Mucosa of descending colon (tissue), 3 donors: ENCODE data around the gene TBX1. TPM values are rescaled to one million over a fixed set of nuclear protein-coding genes. Genes with fewer than 3 reads are reported as not detected.
"Not testable (repeated sequence)": the region's sequence is repeated elsewhere in the genome, so short reads cannot be mapped to it uniquely, and the experiment has no call there.

Experiments used
- ATAC-seq: fragments of 200-7000 bp; cut with Tn5 transposase; one replicate; pipeline ENCODE4 v1.9.1; 2020; ENCODE audit warnings: mild to moderate bottlenecking, moderate library complexity
- DNase-seq, 3 donors: peaks; one replicate each; pipeline ENCODE4 v3.0.0-alpha.2; 2020
- H3K36me3 ChIP-seq: fragments of 200-600 bp; one replicate; pipeline ENCODE4 v1.8.0; 2021; ENCODE audit warnings: low read depth, mild to moderate bottlenecking
- H3K4me1 ChIP-seq: fragments of 200-600 bp; one replicate; pipeline ENCODE4 v1.8.0; 2021; ENCODE audit warnings: low read depth, mild to moderate bottlenecking
- H3K4me3 ChIP-seq: fragments of 200-600 bp; one replicate; pipeline ENCODE4 v1.8.0; 2021; ENCODE audit warnings: mild to moderate bottlenecking
- H3K9me3 ChIP-seq: fragments of 200-600 bp; one replicate; pipeline ENCODE4 v1.8.0; 2021; ENCODE audit warnings: mild to moderate bottlenecking
- CTCF ChIP-seq: fragments of 200-600 bp; IDR thresholded peaks from one replicate; pipeline ENCODE4 v1.8.0; 2022; ENCODE audit warnings: antibody characterized with exemption, mild to moderate bottlenecking
- intact Hi-C, 2 donors: fragments of 100-400 bp; cut with DNase I in 1 of 2; cut with micrococcal nuclease in 1 of 2; formaldehyde crosslinking; loops; one replicate each; pipeline versions ENCODE4 v1.11.0 to v1.11.1; 2022; cut with DNase I, micrococcal nuclease
- total RNA-seq, 3 donors: library from RNA; stranded (reverse); fragmentation: NEBNext Ultra II Directional in 2 of 3; extraction: Animal tissue kit (Norgen Biotek cat#: 25700) in 2 of 3; gene quantifications; one replicate each; pipeline versions ENCODE4 v1.2.1 to v1.2.4, GENCODE V29; 2021 to 2023
- donor health status: DM: no; HTN: no; CAD: no; lungs with moderate emphysema.
- donor health status: DM: no; HTN: no; CAD: no.
- donor health status: DM: no; HTN: yes; CAD: no.

The TBX1 gene
- total RNA-seq, 3 donors from 2014 or later = 0.90 to 4.1 (median 2.9) TPM

- Histone ChIP-seq H3K9me3 (no peaks in the 10 kb centered on the region), H3K36me3 (no peaks in the 10 kb centered on the region), H3K4me1 (peaks cover 13% of the 10 kb centered on the region), H3K4me3 (no peak overlapping the region)
- peak; percentile 50 for ATAC-seq
- TF ChIP-seq CTCF = no peak
- intact Hi-C loops = no loop called here
- DNase-seq = no peak
Measured at GRCh38 chr22:19723983-19724827, 36.4 kb upstream of the TBX1 start.

- H3K4me1 ChIP-seq = peaks cover 13% of the 10 kb centered on the region
- intact Hi-C loops = no loop called here
- H3K9me3 ChIP-seq = no peaks in the 10 kb centered on the region
- ATAC-seq (no peak), DNase-seq (no peak)
- no peaks in the 10 kb centered on the region for H3K36me3 ChIP-seq
- TF ChIP-seq CTCF = no peak
- H3K4me3 ChIP-seq = no peak overlapping the region
Measured at GRCh38 chr22:19724927-19725661, 35.5 kb upstream of the TBX1 start.

GRCh38 chr22:19726064-19726788 lies 34.4 kb upstream of the TBX1 start:
- H3K9me3 ChIP-seq, ATAC-seq, DNase-seq, H3K4me3 ChIP-seq, intact Hi-C loops, H3K36me3 ChIP-seq: not testable (repeated sequence)
- H3K4me1 ChIP-seq = peaks cover 20% of the 10 kb centered on the region

- intact Hi-C loops = no loop called here
- H3K4me3 ChIP-seq = no peak overlapping the region
- peaks cover 20% of the 10 kb centered on the region for H3K4me1 ChIP-seq
- TF ChIP-seq CTCF = no peak
- H3K36me3 ChIP-seq = no peaks in the 10 kb centered on the region
- no peaks in the 10 kb centered on the region for H3K9me3 ChIP-seq
- ATAC-seq (no peak), DNase-seq (no peak)
Measured at GRCh38 chr22:19727310-19728150, 33.0 kb upstream of the TBX1 start.

- no peak overlapping the region for H3K4me3 ChIP-seq
- ATAC-seq (no peak), DNase-seq (no peak)
- intact Hi-C loops = no loop called here
- H3K9me3 ChIP-seq = no peaks in the 10 kb centered on the region
- peaks cover 14% of the 10 kb centered on the region for H3K4me1 ChIP-seq
- H3K36me3 ChIP-seq = no peaks in the 10 kb centered on the region
- TF ChIP-seq CTCF = no peak
Measured at GRCh38 chr22:19728271-19728670, 32.3 kb upstream of the TBX1 start.
